Ramos (cell line): Measurements from ENCODE around the gene LSM10.

Source experiments
- in situ Hi-C: fragments of 300-500 bp; cut with MboI; formaldehyde crosslinking; loops from one replicate; pipeline ENCODE4 v1.14.3; 2022; ENCODE audit warnings: low sequenced_read_pairs; ENCODE audit not compliant: unreplicated experiment

The LSM10 gene

DNA sequence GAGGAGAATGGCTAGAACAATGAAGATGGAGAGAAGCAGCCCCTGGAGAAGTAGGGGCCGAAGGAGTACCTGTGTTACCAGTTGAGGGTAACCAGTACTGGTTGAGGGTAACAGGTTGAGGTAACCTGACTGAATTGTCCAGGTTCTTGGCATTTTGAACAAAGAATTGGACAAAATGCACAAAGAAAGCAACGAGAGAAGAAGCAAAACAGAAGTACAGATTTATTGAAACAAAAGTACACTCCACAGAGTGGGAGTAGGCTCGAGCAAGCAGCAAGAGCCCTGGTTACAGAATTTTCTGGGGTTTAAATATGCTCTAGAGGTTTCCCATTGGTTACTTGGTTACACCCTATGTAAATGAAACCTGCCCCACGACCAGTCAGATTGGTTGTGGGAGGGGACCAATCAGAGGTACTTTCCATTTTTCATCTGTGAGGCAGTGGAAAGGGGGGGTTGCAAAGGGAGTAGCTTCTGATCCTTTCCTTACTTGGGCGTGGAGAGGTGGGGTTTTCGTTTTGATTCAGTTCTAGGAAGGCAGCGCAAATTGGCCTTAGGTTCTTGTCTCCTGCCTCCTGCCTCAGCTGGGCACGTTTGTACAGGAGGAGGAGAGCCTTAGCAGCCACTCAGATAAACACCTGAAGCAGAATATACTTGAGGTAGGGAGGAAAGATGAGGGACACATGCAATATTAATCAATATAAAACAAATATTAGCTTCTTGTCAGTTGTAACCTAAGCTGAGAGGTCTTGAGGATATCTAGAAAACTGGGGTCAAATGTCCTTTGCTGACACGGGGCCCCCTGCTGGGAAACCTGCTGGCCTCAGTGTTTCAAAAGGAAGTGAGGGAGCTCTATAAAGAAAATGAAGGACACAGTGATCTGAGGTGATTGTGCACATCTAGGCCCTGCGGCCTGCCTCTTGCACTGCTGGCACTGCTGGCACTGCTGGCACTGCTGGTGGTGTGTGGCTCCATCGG, 14.3 kb upstream of the LSM10 start:
- in situ Hi-C loops, result no loop called here

DNA sequence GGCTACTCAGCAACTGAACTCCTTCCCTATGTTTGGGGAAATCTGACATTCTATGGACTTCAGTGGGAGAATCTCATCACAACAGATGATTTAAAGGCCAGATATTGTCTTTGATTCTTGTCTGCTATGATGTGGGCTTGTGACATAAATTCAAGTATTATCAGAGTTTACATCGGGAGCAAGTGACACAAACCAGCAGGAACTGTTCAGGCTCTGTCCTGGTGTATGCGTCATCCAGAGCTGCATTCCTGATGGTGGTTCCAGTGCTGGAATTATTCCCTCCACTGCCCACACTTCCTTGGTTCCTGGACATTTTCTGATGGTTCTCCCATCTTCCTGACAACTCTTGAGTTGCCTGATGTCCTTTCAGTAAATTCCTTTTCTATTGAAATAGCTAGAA, 10.8 kb upstream of the LSM10 start:
- in situ Hi-C loops, result no loop called here

DNA sequence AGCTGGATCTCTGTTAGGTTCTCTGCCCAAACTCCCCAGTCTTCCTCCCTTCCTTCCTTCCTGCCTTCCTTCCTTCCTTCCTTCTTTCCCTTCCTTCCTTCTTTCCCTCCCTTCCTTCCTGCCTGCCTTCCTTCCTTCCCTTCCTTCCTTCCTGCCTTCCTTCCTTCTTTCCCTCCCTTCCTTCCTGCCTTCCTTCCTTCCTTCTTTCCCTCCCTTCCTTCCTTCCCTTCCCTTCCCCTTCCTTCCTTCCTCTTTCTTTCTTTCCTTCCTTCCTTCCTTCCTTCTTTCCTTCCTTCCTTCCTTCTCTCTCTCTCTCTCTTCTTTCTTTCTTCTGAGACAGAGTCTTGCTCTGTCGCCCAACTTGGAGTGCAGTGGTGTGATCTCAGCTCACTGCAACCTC, 8.7 kb upstream of the LSM10 start:
- in situ Hi-C loops, result no loop called here

DNA sequence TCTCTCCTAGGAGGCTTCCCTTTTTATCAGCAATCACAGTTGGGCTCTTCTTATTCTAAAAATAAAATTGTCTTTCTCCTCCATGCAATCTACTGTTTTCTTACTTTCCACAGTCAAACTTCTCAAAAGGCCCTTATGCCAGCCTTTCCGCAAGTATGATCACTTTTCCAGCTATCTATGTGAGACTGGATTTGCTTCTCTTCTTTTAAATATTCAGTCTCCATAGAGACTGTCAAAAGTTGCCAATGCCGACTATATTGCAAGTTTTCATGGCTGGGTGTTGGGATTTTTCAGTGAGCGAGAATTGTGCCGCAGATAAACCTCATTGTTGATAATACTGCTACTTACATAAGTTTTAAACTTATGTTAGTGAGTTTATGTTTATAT, 4.8 kb upstream of the LSM10 start:
- in situ Hi-C loops, result no loop called here

DNA sequence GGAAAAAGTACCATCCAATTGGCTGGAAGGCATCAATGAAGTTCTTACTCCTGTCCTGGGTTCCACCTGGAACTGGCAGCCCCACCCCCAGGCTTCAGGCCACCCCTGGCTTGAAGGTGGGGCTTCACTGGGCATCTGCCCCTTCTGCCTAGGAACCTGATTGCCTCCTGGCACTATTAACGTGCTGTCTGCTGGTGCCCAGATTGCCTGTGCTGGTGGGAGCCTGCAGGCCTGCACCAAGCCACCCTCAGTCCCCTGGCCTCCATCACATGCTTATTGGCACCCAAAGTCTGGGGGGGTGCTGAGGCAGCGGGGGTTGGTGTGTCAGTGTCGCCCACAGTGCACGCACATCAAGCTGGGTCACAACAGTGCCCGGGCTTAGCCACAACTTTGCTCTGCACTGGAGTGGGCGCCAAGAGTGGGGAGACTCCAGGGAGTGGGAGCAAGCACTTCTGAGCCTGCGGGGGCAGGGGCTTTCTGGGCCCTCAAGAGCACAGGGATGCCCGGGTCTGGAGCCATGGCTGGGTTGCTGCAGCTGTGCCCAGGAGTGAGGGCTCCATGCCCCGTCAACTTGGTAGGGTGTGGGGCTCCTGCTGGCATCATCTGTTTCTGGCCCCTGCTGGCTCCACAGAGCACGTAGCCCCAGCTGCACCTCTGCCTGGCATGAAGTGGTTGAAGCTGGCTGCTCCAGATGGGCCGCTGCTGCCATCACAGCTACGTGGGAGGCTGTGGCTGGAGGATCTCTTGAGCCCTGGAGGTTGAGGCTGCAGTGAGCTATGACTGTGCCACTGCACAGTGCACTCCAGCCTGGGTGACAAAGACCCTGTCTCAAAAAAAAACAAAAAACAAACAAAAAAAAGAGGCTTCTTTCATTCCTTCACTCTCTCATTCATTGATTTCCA, 4.1 kb upstream of the LSM10 start:
- in situ Hi-C loops, result no loop called here

DNA sequence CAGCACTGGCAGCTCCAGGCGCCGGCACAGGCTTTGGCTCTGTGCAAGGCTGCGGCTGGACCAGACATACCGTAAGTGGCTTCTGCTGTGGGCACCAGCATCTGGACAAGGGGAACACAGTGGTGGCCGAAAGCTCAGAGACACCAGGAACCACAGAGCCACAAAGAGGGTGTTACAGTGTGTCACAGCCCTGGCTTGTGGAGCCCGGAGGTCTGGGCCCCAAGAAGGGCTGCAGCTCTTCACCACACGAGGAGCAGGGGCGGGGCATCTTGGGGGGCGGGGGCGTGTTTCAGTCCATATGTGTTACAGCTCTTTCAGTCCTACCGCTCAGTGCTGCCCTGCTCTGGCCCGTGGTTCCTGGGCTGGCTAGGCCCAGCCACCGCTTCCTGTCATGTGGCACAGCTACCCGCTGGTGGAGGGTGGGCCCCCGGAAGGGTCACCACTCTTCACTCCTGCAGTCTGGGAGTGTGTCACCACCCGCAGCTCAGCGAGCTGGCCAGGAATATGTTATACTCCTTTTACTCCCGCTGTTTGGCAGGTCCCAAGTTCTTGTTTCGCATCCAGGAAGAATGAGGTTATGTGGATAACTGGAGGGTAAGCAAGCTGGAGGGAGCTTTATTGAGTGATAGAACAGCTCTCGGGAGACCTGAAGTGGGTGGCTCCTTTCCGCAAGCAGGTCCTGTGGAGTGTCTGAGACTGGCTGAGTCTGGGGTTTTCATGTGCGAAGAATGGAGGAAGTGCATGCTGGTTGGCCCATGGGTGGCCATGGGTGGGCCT, 3.3 kb upstream of the LSM10 start:
- in situ Hi-C loops, result no loop called here

DNA sequence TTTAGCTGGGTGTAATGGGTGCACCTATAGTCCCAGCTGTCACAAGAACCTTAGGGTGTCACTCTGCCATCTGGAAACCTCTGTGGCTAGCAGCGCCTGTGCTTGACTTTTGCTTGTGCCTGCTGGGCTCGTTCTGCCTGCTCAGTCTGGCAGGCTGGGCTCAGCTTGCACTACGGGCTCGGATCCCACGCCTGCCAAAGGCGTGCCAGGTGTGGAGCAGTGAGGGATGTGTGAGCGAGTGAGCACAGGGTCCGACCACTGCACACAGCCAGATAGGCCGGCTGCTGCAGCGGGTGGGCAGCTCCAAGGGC, 2.8 kb upstream of the LSM10 start:
- in situ Hi-C loops, result no loop called here

DNA sequence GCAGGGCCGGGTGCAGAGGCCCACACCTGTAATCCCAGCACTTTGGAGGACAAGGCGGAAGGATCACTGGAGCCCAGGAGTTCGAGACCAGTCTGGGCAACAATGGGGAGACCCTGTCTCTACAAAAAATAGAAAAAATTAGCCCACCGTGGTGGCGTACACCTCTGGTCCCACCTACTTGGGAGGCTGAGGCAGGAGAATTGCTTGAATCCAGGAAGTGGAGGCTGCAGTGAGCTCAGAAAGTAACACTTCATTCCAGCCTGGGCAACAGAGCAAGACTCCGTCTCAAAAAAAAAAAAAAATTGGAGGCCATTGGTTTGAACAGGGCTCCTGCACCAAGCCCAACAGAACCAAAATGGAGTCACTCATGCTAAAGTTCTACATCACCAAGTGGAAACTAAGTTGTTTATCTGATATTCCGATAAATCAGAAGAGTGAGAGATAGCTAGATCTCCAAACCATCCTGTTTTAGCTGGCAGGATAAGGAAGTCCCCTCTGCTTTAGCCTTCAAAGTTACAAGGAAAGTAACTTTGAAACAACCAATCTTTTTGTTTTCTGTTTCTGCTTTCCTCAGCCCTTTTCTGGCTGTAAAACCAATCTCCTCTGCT, 766 bp upstream of the LSM10 start:
- in situ Hi-C loops, result no loop called here

DNA sequence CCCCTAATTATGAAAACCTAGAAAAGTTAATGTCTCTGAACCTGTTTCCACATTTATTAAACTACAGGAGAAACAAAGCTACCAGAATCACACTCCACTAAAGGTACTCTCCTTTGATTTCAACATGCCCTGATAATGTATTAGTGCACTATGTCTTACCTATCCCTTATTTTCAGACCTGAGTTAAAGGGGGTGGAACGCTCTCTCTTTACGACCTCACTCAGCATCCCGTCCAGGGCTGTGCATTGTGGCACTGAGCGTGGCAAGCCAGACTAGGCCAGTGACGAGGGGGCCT, 678 bp downstream of the LSM10 start:
- in situ Hi-C loops, result no loop called here

DNA sequence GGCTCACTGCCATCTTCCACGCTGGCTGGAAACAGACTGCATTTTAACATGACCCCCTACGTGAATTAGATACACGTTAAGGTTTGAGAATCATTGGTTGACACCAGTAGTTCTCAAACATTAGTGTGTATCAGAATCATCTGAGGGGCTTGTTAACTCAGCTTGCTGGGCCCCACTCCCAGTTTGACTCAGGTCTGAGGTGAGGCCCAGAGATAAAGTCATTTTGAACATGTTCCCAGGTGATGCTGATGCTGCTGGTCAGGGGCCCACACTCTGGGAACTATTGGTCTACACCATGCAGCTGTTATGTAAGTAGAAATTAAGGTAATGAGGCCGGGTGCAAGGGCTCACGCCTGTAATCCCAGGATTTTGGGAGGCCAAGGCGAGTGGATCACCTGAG, 1.3 kb downstream of the LSM10 start:
- in situ Hi-C loops, result no loop called here

DNA sequence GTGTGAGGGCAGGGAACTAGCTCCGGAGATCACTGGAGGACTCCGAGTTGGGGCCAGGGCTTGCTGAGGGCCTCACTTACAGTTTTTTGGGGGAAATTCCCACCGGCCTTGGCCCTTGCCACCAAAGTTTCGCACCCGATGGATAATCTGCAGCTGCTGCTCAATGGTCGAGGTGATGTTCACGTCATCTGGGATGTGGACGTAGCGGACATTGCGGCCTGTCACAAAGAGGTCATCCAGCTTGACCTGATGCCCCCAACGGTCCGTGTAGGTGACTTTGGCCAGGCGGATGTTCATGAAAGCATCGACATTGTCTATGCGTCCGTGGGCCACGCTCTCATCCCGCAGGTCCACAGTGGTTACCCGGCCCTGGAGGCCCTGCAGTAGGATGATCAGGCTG, 4.0 kb downstream of the LSM10 start:
- in situ Hi-C loops, result no loop called here

DNA sequence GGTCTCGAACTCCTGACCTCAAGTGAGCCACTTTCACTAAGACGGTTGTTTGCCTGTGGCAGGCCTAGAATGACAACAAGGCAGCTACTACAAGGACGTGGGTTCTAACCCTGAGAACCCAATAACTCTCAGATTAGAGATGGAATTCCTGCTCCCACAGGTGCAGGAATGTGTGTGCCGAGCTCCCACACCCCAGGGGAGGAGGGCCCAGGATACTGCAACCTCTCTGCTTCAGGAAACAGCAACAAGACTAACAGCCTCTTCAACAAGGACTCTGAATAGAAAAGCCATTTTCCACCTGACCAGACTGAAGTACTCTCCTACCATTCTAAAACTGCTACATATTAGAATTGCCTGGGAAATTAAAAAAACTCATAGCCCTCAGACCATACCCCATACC, 4.9 kb downstream of the LSM10 start:
- in situ Hi-C loops, result no loop called here

DNA sequence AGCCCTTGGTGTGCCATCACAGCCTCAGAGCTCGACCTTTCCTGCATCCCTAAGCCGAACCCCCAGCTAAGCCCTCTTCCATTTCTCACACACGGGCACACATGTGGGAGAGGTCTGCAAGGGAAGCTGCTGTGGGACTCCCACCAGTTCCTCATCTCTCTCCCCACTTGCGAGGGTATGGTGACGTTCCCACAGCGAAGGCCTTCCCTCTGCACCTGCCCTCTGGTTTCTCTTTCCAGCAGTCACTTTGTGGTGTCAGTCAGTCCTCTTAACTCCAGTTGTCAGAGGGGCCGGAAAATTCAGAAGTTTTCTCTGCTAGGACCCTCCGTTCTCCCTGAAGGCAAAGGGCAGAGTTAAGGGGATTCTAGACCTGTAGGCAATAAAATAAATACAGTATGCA, 6.4 kb downstream of the LSM10 start:
- in situ Hi-C loops, result no loop called here

DNA sequence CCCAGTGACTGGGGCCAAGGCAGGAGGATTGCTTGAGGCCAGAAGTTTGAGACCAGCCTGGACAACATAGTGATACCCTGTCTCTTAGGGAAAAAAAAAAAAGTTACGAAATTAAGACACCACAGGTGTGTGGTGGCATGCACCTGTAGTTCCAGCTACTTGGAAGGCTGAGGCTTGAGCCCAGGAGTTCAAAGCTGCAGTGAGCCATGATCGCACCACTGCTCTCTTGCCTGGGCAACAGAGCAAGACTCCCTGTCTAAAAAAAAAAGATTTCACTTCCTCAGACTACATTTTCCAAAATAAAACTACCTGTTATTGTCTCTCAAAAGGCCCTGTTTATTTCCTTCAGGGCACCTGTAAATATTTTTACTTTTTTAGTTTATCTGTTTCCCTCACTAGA, 7.3 kb downstream of the LSM10 start:
- in situ Hi-C loops, result no loop called here

DNA sequence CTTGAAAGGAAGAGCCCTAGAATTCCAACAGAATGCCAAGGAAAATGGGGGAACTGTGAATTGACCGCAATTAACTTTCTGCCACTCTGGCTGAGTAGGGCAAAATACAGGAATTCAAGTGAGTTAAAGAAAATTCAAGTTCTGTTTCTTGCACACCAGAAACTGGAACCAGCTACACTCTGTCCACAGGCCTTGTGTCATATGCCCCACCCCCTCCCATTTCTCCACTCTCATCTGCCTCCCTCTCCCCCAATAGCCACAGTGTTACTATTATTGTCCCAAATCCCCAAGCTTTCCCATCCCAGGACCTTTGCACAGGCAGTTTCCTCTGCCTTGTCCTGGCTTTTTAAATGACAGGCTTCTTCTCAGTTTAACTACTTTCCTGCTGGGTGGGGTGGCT, 7.7 kb downstream of the LSM10 start:
- in situ Hi-C loops, result no loop called here

DNA sequence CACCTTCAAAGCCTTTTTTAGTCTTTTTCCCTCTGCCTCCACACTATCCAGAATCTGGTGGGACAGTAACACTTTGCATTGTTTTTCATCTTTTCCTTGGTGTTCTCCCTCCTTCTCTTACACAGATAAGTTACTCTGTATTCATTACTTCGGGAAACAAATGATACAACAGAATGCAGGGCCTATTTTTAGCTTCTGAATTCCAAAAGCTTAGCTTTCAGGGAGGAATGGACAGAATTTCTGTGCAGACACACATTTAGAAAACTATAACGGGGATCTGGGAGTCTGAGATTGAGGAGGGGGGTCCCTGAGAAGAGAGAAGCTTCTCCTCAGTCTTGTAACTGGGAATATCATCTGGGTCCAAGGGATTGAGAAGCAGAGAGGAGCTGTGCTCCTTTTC, 8.4 kb downstream of the LSM10 start:
- in situ Hi-C loops, result no loop called here

DNA sequence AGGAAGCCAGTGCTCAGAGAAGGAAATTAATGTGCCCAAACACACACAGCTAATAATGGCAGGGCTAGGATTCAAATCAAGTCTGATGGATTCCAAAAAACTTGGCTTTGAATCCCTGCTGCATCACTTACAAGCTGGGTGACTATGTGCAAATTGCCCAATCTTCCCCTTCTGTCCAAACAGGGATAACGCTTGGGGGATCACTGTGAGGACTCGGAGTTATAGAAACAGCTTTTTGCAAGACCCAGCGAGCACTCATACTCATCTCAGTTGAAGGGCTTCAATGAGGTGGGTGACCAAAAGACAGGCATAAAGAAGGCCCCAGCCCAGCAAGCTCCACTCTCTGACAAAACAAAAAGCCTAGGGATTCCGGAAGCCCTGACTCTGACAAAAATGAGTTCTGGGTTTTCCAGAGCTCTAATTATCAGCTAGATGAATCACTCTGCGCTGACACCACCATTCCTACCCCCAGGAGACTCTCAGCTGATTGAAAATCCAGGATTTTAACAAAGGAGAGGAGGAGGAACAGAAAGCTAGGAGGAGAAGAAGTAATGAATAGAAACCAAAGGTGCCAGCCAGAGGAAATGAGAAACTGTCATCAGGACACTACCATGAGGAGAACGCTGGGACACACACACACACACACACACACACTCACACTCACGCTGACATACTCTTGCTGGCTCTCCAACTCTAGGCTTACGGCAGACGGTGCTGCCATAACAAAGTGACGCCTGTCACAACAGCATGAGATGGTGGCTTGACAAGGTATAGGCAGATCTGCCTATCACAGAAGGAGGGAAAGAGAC, 10.4 kb downstream of the LSM10 start:
- in situ Hi-C loops, result no loop called here

DNA sequence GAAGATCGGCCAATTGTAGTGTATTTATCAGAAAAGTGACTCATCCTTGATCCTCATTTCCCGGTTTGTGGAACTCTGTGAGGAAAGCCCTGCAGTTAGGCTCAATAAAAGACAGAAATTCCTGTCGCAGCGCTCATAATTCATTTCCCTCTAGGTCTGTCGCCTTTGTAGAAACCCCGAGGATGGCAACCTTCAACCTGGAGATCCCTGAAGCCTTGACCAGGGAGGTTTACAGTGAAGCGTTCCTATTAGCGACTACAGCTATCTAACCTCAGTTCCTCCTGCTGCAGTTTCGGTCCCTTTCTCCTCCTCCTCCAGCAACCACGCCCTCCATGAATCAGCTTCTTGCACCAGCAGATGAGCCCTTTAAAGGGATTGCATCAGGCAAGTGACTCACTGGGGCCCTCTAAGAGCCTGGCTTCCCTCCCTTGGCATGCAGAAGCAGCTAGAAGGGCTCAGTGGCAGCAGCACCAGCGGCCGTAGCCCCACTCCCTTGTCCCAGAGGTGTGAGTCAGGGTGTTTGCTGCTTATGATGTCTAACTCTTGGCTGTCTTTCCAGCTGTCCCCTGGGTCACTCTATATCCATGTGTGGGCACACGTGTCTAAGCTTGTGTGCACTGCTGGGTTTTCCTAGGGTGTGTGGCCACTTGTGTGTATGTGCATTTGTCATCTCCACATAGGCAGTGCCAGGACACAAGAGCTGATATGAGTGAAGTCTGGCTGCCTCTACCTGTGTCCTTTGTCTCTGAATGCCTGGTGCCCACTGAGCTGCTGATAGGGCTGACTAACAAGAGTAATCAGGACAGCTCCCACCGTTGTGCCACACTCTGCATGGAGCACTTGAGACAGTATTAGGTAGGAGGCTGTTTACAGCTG, 11.2 kb downstream of the LSM10 start:
- in situ Hi-C loops, result no loop called here
